Endothelial cell of umbilical vein (primary cell): ENCODE data around the gene RYR3. TPM values are rescaled to one million over a fixed set of nuclear protein-coding genes. Genes with fewer than 3 reads are reported as not detected.

ENCODE experiments used
- BruUV-seq: library from RNA; stranded (reverse); fragments of 400-500 nt; replicated peaks from 2 replicates; lab custom pipeline; 2021; lab: Mats Ljungman, UMichigan
- CTCF ChIA-PET: fragments of 300-600, 350-600 bp; sonication (Branson Sonifier 250); formaldehyde crosslinking; loops from one replicate; lab custom pipeline; 2021; ENCODE audit warnings: antibody characterized with exemption, inconsistent platforms; lab: Charles Lee
- POLR2A ChIA-PET: fragments of 300-600, 350-600 bp; sonication (Branson Sonifier 250); formaldehyde crosslinking; loops from one replicate; lab custom pipeline; 2021; ENCODE audit warnings: antibody characterized with exemption, inconsistent platforms; lab: Charles Lee
- DNase-seq: peaks from one replicate; pipeline ENCODE4 v3.0.0-alpha.2; 2011; ENCODE audit warnings: low read depth, low spot score
- FAIRE-seq: peaks from 2 replicates; lab custom pipeline; 2011; peaks lifted over from hg19 to GRCh38; lab: Jason Lieb, UNC
- H2AFZ ChIP-seq: 2 replicates; pipeline ENCODE4 v1.6.0; 2012; ENCODE audit warnings: low read depth, low read length, control low read depth, inconsistent platforms
- H3K27ac ChIP-seq: 2 replicates; pipeline ENCODE4 v1.5.1; 2011; ENCODE audit warnings: low read depth, mild to moderate bottlenecking, control low read depth, low read length, moderate library complexity; ENCODE audit not compliant: insufficient read depth
- H3K27me3 ChIP-seq, 2 experiments: 2 replicates each; pipeline versions ENCODE4 v1.6.0 to v1.6.1; 2011; ENCODE audit warnings: low read length in 2 of 2, mixed read lengths in 1 of 2; ENCODE audit not compliant: control insufficient read depth in 2 of 2, insufficient read depth in 2 of 2
- H3K36me3 ChIP-seq, 2 experiments: 2 replicates in 1 of 2; 3 replicates in 1 of 2; pipeline ENCODE4 v1.5.1; 2011; ENCODE audit warnings: low read length in 2 of 2, mild to moderate bottlenecking in 1 of 2, moderate library complexity in 1 of 2; ENCODE audit not compliant: control insufficient read depth in 2 of 2, insufficient read depth in 2 of 2; ENCODE audit errors: extremely low read depth in 1 of 2
- H3K4me1 ChIP-seq: 3 replicates; pipeline ENCODE4 v1.5.1; 2011; ENCODE audit warnings: mild to moderate bottlenecking, low read length; ENCODE audit not compliant: control insufficient read depth, insufficient read depth; ENCODE audit errors: extremely low read depth
- H3K4me2 ChIP-seq: 2 replicates; pipeline ENCODE4 v1.6.1; 2011; ENCODE audit warnings: low read length, control low read depth, mixed read lengths; ENCODE audit not compliant: insufficient read depth
- H3K4me3 ChIP-seq, 3 experiments: fragments of 200-600 bp in 1 of 3; sonication (generic), shearing (Covaris generic) in 1 of 3; replicated peaks in 1 of 3; 2 replicates each; pipeline ENCODE4 v1.5.1; 2011 to 2016; ENCODE audit warnings: control low read depth in 3 of 3, low read length in 3 of 3, mild to moderate bottlenecking in 2 of 3, inconsistent platforms in 1 of 3, low read depth in 1 of 3, moderate library complexity in 1 of 3; ENCODE audit not compliant: insufficient read depth in 1 of 3
- H3K79me2 ChIP-seq: 2 replicates; pipeline ENCODE4 v1.6.0; 2012; ENCODE audit warnings: low read length, inconsistent platforms; ENCODE audit not compliant: control insufficient read depth, insufficient read depth
- H3K9ac ChIP-seq: replicated peaks from 2 replicates; pipeline ENCODE3; 2011; ENCODE audit warnings: low read length, control low read depth; ENCODE audit not compliant: insufficient read depth; ENCODE audit errors: extremely low read depth
- H3K9me1 ChIP-seq: replicated peaks from 3 replicates; pipeline ENCODE4 v1.6.0; 2011; ENCODE audit warnings: mild to moderate bottlenecking, low read length; ENCODE audit not compliant: control insufficient read depth, insufficient read depth; ENCODE audit errors: extremely low read depth
- H3K9me3 ChIP-seq: replicated peaks from 2 replicates; pipeline ENCODE4 v1.5.1; 2012; ENCODE audit warnings: low read length, inconsistent platforms; ENCODE audit not compliant: control insufficient read depth, insufficient read depth
- H4K20me1 ChIP-seq: replicated peaks from 2 replicates; pipeline ENCODE3; 2011; ENCODE audit warnings: mild to moderate bottlenecking, low read length; ENCODE audit not compliant: control insufficient read depth, insufficient read depth; ENCODE audit errors: extremely low read depth
- CTCF ChIP-seq, 2 donors: IDR thresholded peaks; 1 replicate in 1 of 2; 2 replicates in 1 of 2; pipeline ENCODE4 v1.5.1; 2011; ENCODE audit warnings: low read length in 2 of 2, mild to moderate bottlenecking in 2 of 2, moderate library complexity in 2 of 2, control low read depth in 1 of 2, inconsistent platforms in 1 of 2, low read depth in 1 of 2; ENCODE audit not compliant: insufficient read depth in 1 of 2; ENCODE audit errors: extremely low read depth in 1 of 2
- EZH2 ChIP-seq: IDR thresholded peaks from 2 replicates; pipeline ENCODE4 v1.6.1; 2012; ENCODE audit warnings: borderline replicate concordance, low read depth, mild to moderate bottlenecking, moderate library complexity, low read length, inconsistent platforms; ENCODE audit not compliant: severe bottlenecking
- FOS ChIP-seq: IDR thresholded peaks from 2 replicates; pipeline ENCODE4 v1.6.1; 2011; ENCODE audit warnings: mild to moderate bottlenecking, low read length, moderate library complexity, borderline replicate concordance; ENCODE audit not compliant: insufficient read depth
- GATA2 ChIP-seq: IDR thresholded peaks from 2 replicates; pipeline ENCODE4 v1.7.0; 2011; ENCODE audit warnings: low read depth, mild to moderate bottlenecking, moderate library complexity, mixed read lengths, low read length; ENCODE audit not compliant: insufficient read length, insufficient read depth
- JUN ChIP-seq: IDR thresholded peaks from 2 replicates; pipeline ENCODE4 v1.6.1; 2011; ENCODE audit warnings: borderline replicate concordance, low read depth; ENCODE audit not compliant: insufficient read length, insufficient read depth
- MAX ChIP-seq: IDR thresholded peaks from 2 replicates; pipeline ENCODE4 v1.6.1; 2011; ENCODE audit not compliant: insufficient read depth, insufficient read length
- MYC ChIP-seq: IDR thresholded peaks from one replicate; pipeline ENCODE4 v1.6.1; 2011; ENCODE audit warnings: mild to moderate bottlenecking, low read depth, low read length
- POLR2A ChIP-seq: IDR thresholded peaks from 2 replicates; pipeline ENCODE4 v1.6.1; 2012; ENCODE audit warnings: low read depth, mild to moderate bottlenecking, control low read depth, low read length
- POLR2AphosphoS5 ChIP-seq: IDR thresholded peaks from 2 replicates; pipeline ENCODE4 v1.6.1; 2012; ENCODE audit warnings: low read depth, mild to moderate bottlenecking, control low read depth, low read length, moderate library complexity; ENCODE audit not compliant: insufficient read depth
- dilution Hi-C: fragments of 300-500 bp; cut with MboI; formaldehyde crosslinking; loops from one replicate; pipeline ENCODE4 v1.15.0; 2019; ENCODE audit warnings: low sequenced_read_pairs; ENCODE audit not compliant: extremely low pct_ligation_motif_present
- intact Hi-C: fragments of 100-400 bp; cut with micrococcal nuclease; formaldehyde crosslinking; loops from one replicate; pipeline ENCODE4 v1.10.0; 2022
- polyA plus RNA-seq, 4 experiments: library from polyadenylated mRNA; depleted of rRNA in 3 of 4; stranded (reverse) in 3 of 4; unstranded in 1 of 4; fragments of >200 nt; gene quantifications; 2 replicates each; pipeline versions ENCODE4 v1.2.1 to v1.2.3, GENCODE V29; 2011 to 2012; ENCODE audit warnings: missing spikeins in 1 of 4
- total RNA-seq: library from RNA; stranded (reverse); gene quantifications from 2 replicates; pipeline ENCODE4 v1.2.3, GENCODE V29; 2021

RYR3 gene
- total and polyA plus RNA-seq, 2 donors (not counting 3 experiments of a cell fraction or from before 2014, with no cell fraction given) = not detected

- H3K79me2 ChIP-seq = no peaks in the 10 kb centered on the region
- TF ChIP-seq POLR2AphosphoS5 (no peak), MYC (no peak), POLR2A (no peak), CTCF (IDR thresholded peaks at IDR 0.05; ENCODE audit: extremely low read depth in 1 of 2, insufficient read depth in 1 of 2, low read depth in 1 of 2, low read length in 2 of 2) (no peak), GATA2 (no peak), FOS (no peak), JUN (no peak), MAX (no peak), EZH2 (no peak)
- H3K9me1 ChIP-seq = no peaks in the 10 kb centered on the region
- no TSS peak for BruUV-seq
- H3K4me2 ChIP-seq = no peak overlapping the region
- no peak overlapping the region for H3K27ac ChIP-seq
- DNase-seq (no peak), FAIRE-seq (no peak)
- H3K27me3 ChIP-seq = peaks cover 2 to 9% of the 10 kb centered on the region in 2 experiments
- no peak overlapping the region for H3K9ac ChIP-seq
- no peaks in the 10 kb centered on the region for H3K4me1 ChIP-seq
- no peak overlapping the region for H3K4me3 ChIP-seq
- H2AFZ ChIP-seq = no peak overlapping the region
- CTCF ChIA-PET = no interaction called here
- H4K20me1 ChIP-seq = no peaks in the 10 kb centered on the region
- intact Hi-C loops = no loop called here
- no peaks in the 10 kb centered on the region for H3K9me3 ChIP-seq
- H3K36me3 ChIP-seq = no peaks in the 10 kb centered on the region
- dilution Hi-C loops = no loop called here
- POLR2A ChIA-PET = no interaction called here
These were observed 333.5 kb downstream of the RYR3 start for GRCh38 chr15:33644304-33644703.
